ENCODE measurements around the gene GDAP2.
"Not testable (repeated sequence)": the region's sequence is repeated elsewhere in the genome, so short reads cannot be mapped to it uniquely, and the experiment has no call there.

The GDAP2 gene

GRCh38 chr1:117932576-117932975, 3.2 kb upstream of the GDAP2 start:
- Histone ChIP-seq H3K9me3 (ENCODE audit: control insufficient read depth, insufficient read depth, low read depth, low read length) (no peaks in the 10 kb centered on the region), H3K9ac (ENCODE audit: low read length) (no peak overlapping the region), H3K4me1 (ENCODE audit: control insufficient read depth, insufficient read depth, low read length) (peaks cover 10% of the 10 kb centered on the region), H3K4me3 (ENCODE audit: low read depth, low read length) (no peak overlapping the region), H3K27me3 (ENCODE audit: control insufficient read depth, insufficient read depth, low read length) (no peaks in the 10 kb centered on the region), H3K27ac (ENCODE audit: low read depth, low read length) (no peak overlapping the region), H3K36me3 (ENCODE audit: control insufficient read depth, insufficient read depth, low read length) (peaks cover 41% of the 10 kb centered on the region)

- H3K9me3 ChIP-seq (ENCODE audit: control insufficient read depth, insufficient read depth, low read depth, low read length) = no peaks in the 10 kb centered on the region
Measured at GRCh38 chr1:117930484-117930883, 1.1 kb upstream of the GDAP2 start.

GRCh38 chr1:117930173-117930447, 689 bp upstream of the GDAP2 start:
- Histone ChIP-seq H3K4me3 (ENCODE audit: low read depth, low read length) (peak overlapping the region; percentile 100), H3K4me1 (ENCODE audit: control insufficient read depth, insufficient read depth, low read length) (peaks cover 10% of the 10 kb centered on the region), H3K27me3 (ENCODE audit: control insufficient read depth, insufficient read depth, low read length) (no peaks in the 10 kb centered on the region), H3K36me3 (ENCODE audit: control insufficient read depth, insufficient read depth, low read length) (peaks cover 19% of the 10 kb centered on the region), H3K27ac (ENCODE audit: low read depth, low read length) (peak overlapping the region; percentile 9; the same call in 1 of the 2 replicates), H3K9me3 (ENCODE audit: control insufficient read depth, insufficient read depth, low read depth, low read length) (no peaks in the 10 kb centered on the region), H3K9ac (ENCODE audit: low read length) (peak overlapping the region; percentile 96)

More at GRCh38 chr1:117930484-117930883, 1.1 kb upstream of the GDAP2 start:
- H3K4me3 ChIP-seq (ENCODE audit: low read depth, low read length) = peak overlapping the region; percentile 100
- no peak overlapping the region for H3K27ac ChIP-seq (ENCODE audit: low read depth, low read length)
- peaks cover 10% of the 10 kb centered on the region for H3K4me1 ChIP-seq (ENCODE audit: control insufficient read depth, insufficient read depth, low read length)
- H3K9ac ChIP-seq (ENCODE audit: low read length) = peak overlapping the region; percentile 96
- peaks cover 22% of the 10 kb centered on the region for H3K36me3 ChIP-seq (ENCODE audit: control insufficient read depth, insufficient read depth, low read length)
- H3K27me3 ChIP-seq (ENCODE audit: control insufficient read depth, insufficient read depth, low read length) = no peaks in the 10 kb centered on the region

- no peaks in the 10 kb centered on the region; the same call in 1 of the 2 replicates for H3K9me3 ChIP-seq (ENCODE audit: control insufficient read depth, insufficient read depth, low read depth, low read length)
- H3K27ac ChIP-seq (ENCODE audit: low read depth, low read length) = no peak overlapping the region
- peak overlapping the region; percentile 96 for H3K9ac ChIP-seq (ENCODE audit: low read length)
- H3K36me3 ChIP-seq (ENCODE audit: control insufficient read depth, insufficient read depth, low read length) = peaks cover 11% of the 10 kb centered on the region; the same call in 1 of the 2 replicates
- H3K27me3 ChIP-seq (ENCODE audit: control insufficient read depth, insufficient read depth, low read length) = no peaks in the 10 kb centered on the region
- H3K4me1 ChIP-seq (ENCODE audit: control insufficient read depth, insufficient read depth, low read length) = peaks cover 10% of the 10 kb centered on the region
- H3K4me3 ChIP-seq (ENCODE audit: low read depth, low read length) = peak overlapping the region; percentile 100
Measured at GRCh38 chr1:117928881-117929342, 509 bp downstream of the GDAP2 start.

- Histone ChIP-seq H3K27me3 (ENCODE audit: control insufficient read depth, insufficient read depth, low read length) (no peaks in the 10 kb centered on the region), H3K9me3 (ENCODE audit: control insufficient read depth, insufficient read depth, low read depth, low read length) (peaks cover 2% of the 10 kb centered on the region; the same call in 1 of the 2 replicates), H3K36me3 (ENCODE audit: control insufficient read depth, insufficient read depth, low read length) (peaks cover 4% of the 10 kb centered on the region; the same call in 1 of the 2 replicates), H3K9ac (ENCODE audit: low read length) (no peak overlapping the region), H3K27ac (ENCODE audit: low read depth, low read length) (no peak overlapping the region), H3K4me3 (ENCODE audit: low read depth, low read length) (no peak overlapping the region), H3K4me1 (ENCODE audit: control insufficient read depth, insufficient read depth, low read length) (peaks cover 8% of the 10 kb centered on the region)
Measured at GRCh38 chr1:117925981-117926380, 3.4 kb downstream of the GDAP2 start.

GRCh38 chr1:117922717-117923116, 6.7 kb downstream of the GDAP2 start:
- peaks cover 23% of the 10 kb centered on the region for H3K36me3 ChIP-seq (ENCODE audit: control insufficient read depth, insufficient read depth, low read length)
- not testable (repeated sequence) for H3K27me3 ChIP-seq (ENCODE audit: control insufficient read depth, insufficient read depth, low read length); H3K4me3 ChIP-seq (ENCODE audit: low read depth, low read length); H3K9ac ChIP-seq (ENCODE audit: low read length); H3K4me1 ChIP-seq (ENCODE audit: control insufficient read depth, insufficient read depth, low read length); H3K27ac ChIP-seq (ENCODE audit: low read depth, low read length); H3K9me3 ChIP-seq (ENCODE audit: control insufficient read depth, insufficient read depth, low read depth, low read length)

- Histone ChIP-seq H3K27me3 (ENCODE audit: control insufficient read depth, insufficient read depth, low read length) (no peaks in the 10 kb centered on the region), H3K9ac (ENCODE audit: low read length) (no peak overlapping the region), H3K4me1 (ENCODE audit: control insufficient read depth, insufficient read depth, low read length) (no peaks in the 10 kb centered on the region), H3K36me3 (ENCODE audit: control insufficient read depth, insufficient read depth, low read length) (peaks cover 30% of the 10 kb centered on the region), H3K9me3 (ENCODE audit: control insufficient read depth, insufficient read depth, low read depth, low read length) (peaks cover 2% of the 10 kb centered on the region; the same call in 1 of the 2 replicates), H3K4me3 (ENCODE audit: low read depth, low read length) (no peak overlapping the region), H3K27ac (ENCODE audit: low read depth, low read length) (no peak overlapping the region)
Measured at GRCh38 chr1:117921991-117922390, 7.4 kb downstream of the GDAP2 start.

GRCh38 chr1:117919376-117919775, 10.0 kb downstream of the GDAP2 start:
- H3K4me1 ChIP-seq (ENCODE audit: control insufficient read depth, insufficient read depth, low read length) = no peaks in the 10 kb centered on the region
- no peak overlapping the region for H3K27ac ChIP-seq (ENCODE audit: low read depth, low read length)
- no peak overlapping the region for H3K4me3 ChIP-seq (ENCODE audit: low read depth, low read length)
- no peak overlapping the region for H3K9ac ChIP-seq (ENCODE audit: low read length)
- peaks cover 44% of the 10 kb centered on the region for H3K36me3 ChIP-seq (ENCODE audit: control insufficient read depth, insufficient read depth, low read length)
- H3K9me3 ChIP-seq (ENCODE audit: control insufficient read depth, insufficient read depth, low read depth, low read length) = 0 out of 2 replicates have a peak, but pooled peaks cover 2% of the 10 kb centered on the region
- no peaks in the 10 kb centered on the region for H3K27me3 ChIP-seq (ENCODE audit: control insufficient read depth, insufficient read depth, low read length)

GRCh38 chr1:117911051-117911450, 18.4 kb downstream of the GDAP2 start:
- Histone ChIP-seq H3K36me3 (ENCODE audit: control insufficient read depth, insufficient read depth, low read length) (peaks cover 39% of the 10 kb centered on the region), H3K4me3 (ENCODE audit: low read depth, low read length) (no peak overlapping the region), H3K9me3 (ENCODE audit: control insufficient read depth, insufficient read depth, low read depth, low read length) (no peaks in the 10 kb centered on the region), H3K9ac (ENCODE audit: low read length) (no peak overlapping the region), H3K4me1 (ENCODE audit: control insufficient read depth, insufficient read depth, low read length) (no peaks in the 10 kb centered on the region), H3K27me3 (ENCODE audit: control insufficient read depth, insufficient read depth, low read length) (no peaks in the 10 kb centered on the region), H3K27ac (ENCODE audit: low read depth, low read length) (no peak overlapping the region)

- Histone ChIP-seq H3K9me3 (ENCODE audit: control insufficient read depth, insufficient read depth, low read depth, low read length) (no peaks in the 10 kb centered on the region), H3K27me3 (ENCODE audit: control insufficient read depth, insufficient read depth, low read length) (no peaks in the 10 kb centered on the region), H3K9ac (ENCODE audit: low read length) (no peak overlapping the region), H3K4me1 (ENCODE audit: control insufficient read depth, insufficient read depth, low read length) (no peaks in the 10 kb centered on the region), H3K27ac (ENCODE audit: low read depth, low read length) (no peak overlapping the region), H3K4me3 (ENCODE audit: low read depth, low read length) (no peak overlapping the region), H3K36me3 (ENCODE audit: control insufficient read depth, insufficient read depth, low read length) (peaks cover 29% of the 10 kb centered on the region)
Measured at GRCh38 chr1:117905019-117905418, 24.4 kb downstream of the GDAP2 start.

- no peak overlapping the region for H3K9ac ChIP-seq (ENCODE audit: low read length)
- H3K27me3 ChIP-seq (ENCODE audit: control insufficient read depth, insufficient read depth, low read length) = no peaks in the 10 kb centered on the region
- H3K9me3 ChIP-seq (ENCODE audit: control insufficient read depth, insufficient read depth, low read depth, low read length) = no peaks in the 10 kb centered on the region
- no peak overlapping the region for H3K27ac ChIP-seq (ENCODE audit: low read depth, low read length)
- no peaks in the 10 kb centered on the region for H3K4me1 ChIP-seq (ENCODE audit: control insufficient read depth, insufficient read depth, low read length)
- no peak overlapping the region for H3K4me3 ChIP-seq (ENCODE audit: low read depth, low read length)
- H3K36me3 ChIP-seq (ENCODE audit: control insufficient read depth, insufficient read depth, low read length) = peaks cover 32% of the 10 kb centered on the region
Measured at GRCh38 chr1:117904485-117904884, 24.9 kb downstream of the GDAP2 start.

GRCh38 chr1:117902944-117903343, 26.5 kb downstream of the GDAP2 start:
- H3K27ac ChIP-seq (ENCODE audit: low read depth, low read length) = no peak overlapping the region
- H3K9ac ChIP-seq (ENCODE audit: low read length) = no peak overlapping the region
- H3K4me1 ChIP-seq (ENCODE audit: control insufficient read depth, insufficient read depth, low read length) = no peaks in the 10 kb centered on the region
- H3K27me3 ChIP-seq (ENCODE audit: control insufficient read depth, insufficient read depth, low read length) = no peaks in the 10 kb centered on the region
- peaks cover 48% of the 10 kb centered on the region for H3K36me3 ChIP-seq (ENCODE audit: control insufficient read depth, insufficient read depth, low read length)
- H3K4me3 ChIP-seq (ENCODE audit: low read depth, low read length) = no peak overlapping the region
- H3K9me3 ChIP-seq (ENCODE audit: control insufficient read depth, insufficient read depth, low read depth, low read length) = no peaks in the 10 kb centered on the region

Data from HUES6 (cell line).